Endothelial cell of umbilical vein (primary cell): ENCODE data around the gene ZNF892. TPM values are rescaled to one million over a fixed set of nuclear protein-coding genes. Genes with fewer than 3 reads are reported as not detected.

ENCODE experiments used
- BruUV-seq: library from RNA; stranded (reverse); fragments of 400-500 nt; replicated peaks from 2 replicates; lab custom pipeline; 2021; lab: Mats Ljungman, UMichigan
- CTCF ChIA-PET: fragments of 300-600, 350-600 bp; sonication (Branson Sonifier 250); formaldehyde crosslinking; loops from one replicate; lab custom pipeline; 2021; ENCODE audit warnings: antibody characterized with exemption, inconsistent platforms; lab: Charles Lee
- POLR2A ChIA-PET: fragments of 300-600, 350-600 bp; sonication (Branson Sonifier 250); formaldehyde crosslinking; loops from one replicate; lab custom pipeline; 2021; ENCODE audit warnings: antibody characterized with exemption, inconsistent platforms; lab: Charles Lee
- DNase-seq: peaks from one replicate; pipeline ENCODE4 v3.0.0-alpha.2; 2011; ENCODE audit warnings: low read depth, low spot score
- FAIRE-seq: peaks from 2 replicates; lab custom pipeline; 2011; peaks lifted over from hg19 to GRCh38; lab: Jason Lieb, UNC
- H2AFZ ChIP-seq: 2 replicates; pipeline ENCODE4 v1.6.0; 2012; ENCODE audit warnings: low read depth, low read length, control low read depth, inconsistent platforms
- H3K27ac ChIP-seq: 2 replicates; pipeline ENCODE4 v1.5.1; 2011; ENCODE audit warnings: low read depth, mild to moderate bottlenecking, control low read depth, low read length, moderate library complexity; ENCODE audit not compliant: insufficient read depth
- H3K27me3 ChIP-seq, 2 experiments: 2 replicates each; pipeline versions ENCODE4 v1.6.0 to v1.6.1; 2011; ENCODE audit warnings: low read length in 2 of 2, mixed read lengths in 1 of 2; ENCODE audit not compliant: control insufficient read depth in 2 of 2, insufficient read depth in 2 of 2
- H3K36me3 ChIP-seq, 2 experiments: 2 replicates in 1 of 2; 3 replicates in 1 of 2; pipeline ENCODE4 v1.5.1; 2011; ENCODE audit warnings: low read length in 2 of 2, mild to moderate bottlenecking in 1 of 2, moderate library complexity in 1 of 2; ENCODE audit not compliant: control insufficient read depth in 2 of 2, insufficient read depth in 2 of 2; ENCODE audit errors: extremely low read depth in 1 of 2
- H3K4me1 ChIP-seq: 3 replicates; pipeline ENCODE4 v1.5.1; 2011; ENCODE audit warnings: mild to moderate bottlenecking, low read length; ENCODE audit not compliant: control insufficient read depth, insufficient read depth; ENCODE audit errors: extremely low read depth
- H3K4me2 ChIP-seq: 2 replicates; pipeline ENCODE4 v1.6.1; 2011; ENCODE audit warnings: low read length, control low read depth, mixed read lengths; ENCODE audit not compliant: insufficient read depth
- H3K4me3 ChIP-seq, 3 experiments: fragments of 200-600 bp in 1 of 3; sonication (generic), shearing (Covaris generic) in 1 of 3; replicated peaks in 1 of 3; 2 replicates each; pipeline ENCODE4 v1.5.1; 2011 to 2016; ENCODE audit warnings: control low read depth in 3 of 3, low read length in 3 of 3, mild to moderate bottlenecking in 2 of 3, inconsistent platforms in 1 of 3, low read depth in 1 of 3, moderate library complexity in 1 of 3; ENCODE audit not compliant: insufficient read depth in 1 of 3
- H3K79me2 ChIP-seq: 2 replicates; pipeline ENCODE4 v1.6.0; 2012; ENCODE audit warnings: low read length, inconsistent platforms; ENCODE audit not compliant: control insufficient read depth, insufficient read depth
- H3K9ac ChIP-seq: replicated peaks from 2 replicates; pipeline ENCODE3; 2011; ENCODE audit warnings: low read length, control low read depth; ENCODE audit not compliant: insufficient read depth; ENCODE audit errors: extremely low read depth
- H3K9me1 ChIP-seq: replicated peaks from 3 replicates; pipeline ENCODE4 v1.6.0; 2011; ENCODE audit warnings: mild to moderate bottlenecking, low read length; ENCODE audit not compliant: control insufficient read depth, insufficient read depth; ENCODE audit errors: extremely low read depth
- H3K9me3 ChIP-seq: replicated peaks from 2 replicates; pipeline ENCODE4 v1.5.1; 2012; ENCODE audit warnings: low read length, inconsistent platforms; ENCODE audit not compliant: control insufficient read depth, insufficient read depth
- H4K20me1 ChIP-seq: replicated peaks from 2 replicates; pipeline ENCODE3; 2011; ENCODE audit warnings: mild to moderate bottlenecking, low read length; ENCODE audit not compliant: control insufficient read depth, insufficient read depth; ENCODE audit errors: extremely low read depth
- EZH2 ChIP-seq: IDR thresholded peaks from 2 replicates; pipeline ENCODE4 v1.6.1; 2012; ENCODE audit warnings: borderline replicate concordance, low read depth, mild to moderate bottlenecking, moderate library complexity, low read length, inconsistent platforms; ENCODE audit not compliant: severe bottlenecking
- FOS ChIP-seq: IDR thresholded peaks from 2 replicates; pipeline ENCODE4 v1.6.1; 2011; ENCODE audit warnings: mild to moderate bottlenecking, low read length, moderate library complexity, borderline replicate concordance; ENCODE audit not compliant: insufficient read depth
- GATA2 ChIP-seq: IDR thresholded peaks from 2 replicates; pipeline ENCODE4 v1.7.0; 2011; ENCODE audit warnings: low read depth, mild to moderate bottlenecking, moderate library complexity, mixed read lengths, low read length; ENCODE audit not compliant: insufficient read length, insufficient read depth
- JUN ChIP-seq: IDR thresholded peaks from 2 replicates; pipeline ENCODE4 v1.6.1; 2011; ENCODE audit warnings: borderline replicate concordance, low read depth; ENCODE audit not compliant: insufficient read length, insufficient read depth
- MYC ChIP-seq: IDR thresholded peaks from one replicate; pipeline ENCODE4 v1.6.1; 2011; ENCODE audit warnings: mild to moderate bottlenecking, low read depth, low read length
- POLR2A ChIP-seq: IDR thresholded peaks from 2 replicates; pipeline ENCODE4 v1.6.1; 2012; ENCODE audit warnings: low read depth, mild to moderate bottlenecking, control low read depth, low read length
- POLR2AphosphoS5 ChIP-seq: IDR thresholded peaks from 2 replicates; pipeline ENCODE4 v1.6.1; 2012; ENCODE audit warnings: low read depth, mild to moderate bottlenecking, control low read depth, low read length, moderate library complexity; ENCODE audit not compliant: insufficient read depth
- dilution Hi-C: fragments of 300-500 bp; cut with MboI; formaldehyde crosslinking; loops from one replicate; pipeline ENCODE4 v1.15.0; 2019; ENCODE audit warnings: low sequenced_read_pairs; ENCODE audit not compliant: extremely low pct_ligation_motif_present
- intact Hi-C: fragments of 100-400 bp; cut with micrococcal nuclease; formaldehyde crosslinking; loops from one replicate; pipeline ENCODE4 v1.10.0; 2022
- polyA plus RNA-seq, 4 experiments: library from polyadenylated mRNA; depleted of rRNA in 3 of 4; stranded (reverse) in 3 of 4; unstranded in 1 of 4; fragments of >200 nt; gene quantifications; 2 replicates each; pipeline versions ENCODE4 v1.2.1 to v1.2.3, GENCODE V29; 2011 to 2012; ENCODE audit warnings: missing spikeins in 1 of 4
- total RNA-seq: library from RNA; stranded (reverse); gene quantifications from 2 replicates; pipeline ENCODE4 v1.2.3, GENCODE V29; 2021
- TF ChIP-seq, protein P1 (sequence below): IDR thresholded peaks from 2 replicates; pipeline ENCODE4 v1.6.1; 2011; ENCODE audit not compliant: insufficient read depth, insufficient read length
- TF ChIP-seq, protein P2 (sequence below), 2 donors: IDR thresholded peaks; 1 replicate in 1 of 2; 2 replicates in 1 of 2; pipeline ENCODE4 v1.5.1; 2011; ENCODE audit warnings: low read length in 2 of 2, mild to moderate bottlenecking in 2 of 2, moderate library complexity in 2 of 2, control low read depth in 1 of 2, inconsistent platforms in 1 of 2, low read depth in 1 of 2; ENCODE audit not compliant: insufficient read depth in 1 of 2; ENCODE audit errors: extremely low read depth in 1 of 2

ZNF892 gene
- total and polyA plus RNA-seq, 2 donors (not counting 3 experiments of a cell fraction or from before 2014, with no cell fraction given) = 0.65 to 3.7 TPM

DNA sequence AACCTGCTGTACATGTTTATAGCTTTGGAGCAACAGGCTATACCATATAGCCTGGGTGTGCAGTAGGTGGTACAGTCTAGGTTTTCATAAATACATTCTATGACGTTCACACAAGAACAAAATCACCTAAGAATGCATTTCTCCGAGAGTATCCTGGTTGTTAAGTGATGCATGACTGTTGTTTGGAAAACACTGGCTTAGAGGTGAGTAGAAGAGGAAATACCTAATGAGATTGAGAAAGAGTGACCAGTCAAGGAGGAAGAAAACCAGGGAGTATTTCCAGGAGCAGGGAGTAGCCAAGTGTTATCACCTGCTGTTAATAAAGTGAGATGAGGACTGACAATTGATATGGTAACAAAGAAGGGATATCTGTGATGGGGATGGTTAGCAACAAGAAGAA lies 2.9 kb upstream of the ZNF892 start:
- CTCF ChIA-PET = no interaction called here
- H2AFZ ChIP-seq = no peak overlapping the region
- H3K4me3 ChIP-seq = no peak overlapping the region
- no peak overlapping the region for H3K27ac ChIP-seq
- H3K27me3 ChIP-seq = no peaks in the 10 kb centered on the region
- no peak overlapping the region for H3K4me2 ChIP-seq
- DNase-seq = no peak
- POLR2A ChIA-PET = no interaction called here
- H3K79me2 ChIP-seq = no peaks in the 10 kb centered on the region
- no peak for FAIRE-seq
- dilution Hi-C loops = no loop called here
- no peaks in the 10 kb centered on the region for H3K36me3 ChIP-seq
- intact Hi-C loops = loop anchor here (10.0 kb wide), 1 partner anchor 80 kb away; the partner anchor contains the start of gene MRPS5
- no peaks in the 10 kb centered on the region for H4K20me1 ChIP-seq
- no peak overlapping the region for H3K9ac ChIP-seq
- TF ChIP-seq JUN (no peak), POLR2AphosphoS5 (no peak), EZH2 (no peak), GATA2 (no peak), POLR2A (no peak), FOS (no peak), MYC (no peak)
- TF ChIP-seq, protein P1, sequence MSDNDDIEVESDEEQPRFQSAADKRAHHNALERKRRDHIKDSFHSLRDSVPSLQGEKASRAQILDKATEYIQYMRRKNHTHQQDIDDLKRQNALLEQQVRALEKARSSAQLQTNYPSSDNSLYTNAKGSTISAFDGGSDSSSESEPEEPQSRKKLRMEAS = no peak
- TF ChIP-seq, protein P2, sequence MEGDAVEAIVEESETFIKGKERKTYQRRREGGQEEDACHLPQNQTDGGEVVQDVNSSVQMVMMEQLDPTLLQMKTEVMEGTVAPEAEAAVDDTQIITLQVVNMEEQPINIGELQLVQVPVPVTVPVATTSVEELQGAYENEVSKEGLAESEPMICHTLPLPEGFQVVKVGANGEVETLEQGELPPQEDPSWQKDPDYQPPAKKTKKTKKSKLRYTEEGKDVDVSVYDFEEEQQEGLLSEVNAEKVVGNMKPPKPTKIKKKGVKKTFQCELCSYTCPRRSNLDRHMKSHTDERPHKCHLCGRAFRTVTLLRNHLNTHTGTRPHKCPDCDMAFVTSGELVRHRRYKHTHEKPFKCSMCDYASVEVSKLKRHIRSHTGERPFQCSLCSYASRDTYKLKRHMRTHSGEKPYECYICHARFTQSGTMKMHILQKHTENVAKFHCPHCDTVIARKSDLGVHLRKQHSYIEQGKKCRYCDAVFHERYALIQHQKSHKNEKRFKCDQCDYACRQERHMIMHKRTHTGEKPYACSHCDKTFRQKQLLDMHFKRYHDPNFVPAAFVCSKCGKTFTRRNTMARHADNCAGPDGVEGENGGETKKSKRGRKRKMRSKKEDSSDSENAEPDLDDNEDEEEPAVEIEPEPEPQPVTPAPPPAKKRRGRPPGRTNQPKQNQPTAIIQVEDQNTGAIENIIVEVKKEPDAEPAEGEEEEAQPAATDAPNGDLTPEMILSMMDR (IDR thresholded peaks at IDR 0.05; ENCODE audit: extremely low read depth in 1 of 2, insufficient read depth in 1 of 2, low read depth in 1 of 2, low read length in 2 of 2) = no peak
- BruUV-seq = no TSS peak
- H3K4me1 ChIP-seq = peaks cover 4% of the 10 kb centered on the region
- H3K9me1 ChIP-seq = no peaks in the 10 kb centered on the region
- H3K9me3 ChIP-seq = peaks cover under 1% of the 10 kb centered on the region
